Endothelial cell of umbilical vein (primary cell): ENCODE data around the gene LMTK2.

Experiments
- CTCF ChIP-seq, 2 donors: IDR thresholded peaks; 1 replicate in 1 of 2; 2 replicates in 1 of 2; pipeline ENCODE4 v1.5.1; 2011; ENCODE audit warnings: low read length in 2 of 2, mild to moderate bottlenecking in 2 of 2, moderate library complexity in 2 of 2, control low read depth in 1 of 2, inconsistent platforms in 1 of 2, low read depth in 1 of 2; ENCODE audit not compliant: insufficient read depth in 1 of 2; ENCODE audit errors: extremely low read depth in 1 of 2
- POLR2AphosphoS5 ChIP-seq: IDR thresholded peaks from 2 replicates; pipeline ENCODE4 v1.6.1; 2012; ENCODE audit warnings: low read depth, mild to moderate bottlenecking, control low read depth, low read length, moderate library complexity; ENCODE audit not compliant: insufficient read depth

DNA sequence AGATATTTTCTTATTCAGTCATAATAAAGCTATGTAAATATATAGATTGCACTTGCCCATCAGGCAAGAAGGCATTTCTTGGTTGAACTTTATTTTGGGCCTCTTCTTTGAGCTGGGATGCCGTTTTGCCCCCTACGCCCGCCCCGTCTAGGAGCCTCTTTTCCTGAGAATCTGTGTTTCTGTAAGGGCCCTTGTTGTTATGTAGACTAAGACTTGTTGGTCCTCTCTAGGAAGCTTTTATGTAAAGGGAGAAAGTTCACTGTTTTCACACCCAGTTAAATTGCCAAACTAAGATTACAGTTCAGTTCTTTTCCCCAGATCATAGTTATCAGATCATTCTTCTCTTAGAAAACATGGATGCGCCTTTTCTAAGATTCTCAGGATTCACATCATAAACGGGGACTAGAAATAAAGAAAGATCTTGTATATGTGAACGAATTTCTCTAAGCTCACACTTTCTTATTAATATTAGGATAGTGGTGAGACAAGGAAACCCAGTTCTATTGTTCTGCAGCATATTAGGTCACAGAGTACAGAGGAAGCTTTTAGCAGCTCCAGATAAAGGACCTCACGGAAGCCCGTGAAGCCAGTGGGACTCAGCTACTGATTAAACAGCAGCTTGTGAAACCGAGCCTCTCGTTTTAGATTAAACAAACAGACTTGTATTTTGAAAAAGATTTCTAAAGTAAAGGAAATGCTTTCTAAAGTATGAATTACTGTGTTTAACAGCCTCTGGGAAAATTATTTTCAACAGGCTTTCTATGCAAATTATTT is 3.8 kb downstream of the LMTK2 start:
- no peak for TF ChIP-seq CTCF (IDR thresholded peaks at IDR 0.05; ENCODE audit: extremely low read depth in 1 of 2, insufficient read depth in 1 of 2, low read depth in 1 of 2, low read length in 2 of 2)
- no peak for TF ChIP-seq POLR2AphosphoS5
